HepG2 (cell line): ENCODE measurements around the gene RCOR3. TPM values are rescaled to one million over a fixed set of nuclear protein-coding genes. Genes with fewer than 3 reads are reported as not detected.

ENCODE experiments used
- ATAC-seq: fragments of 200-7000 bp; cut with Tn5 transposase; 3 replicates; pipeline ENCODE4 v1.9.1; 2020; ENCODE audit warnings: mild to moderate bottlenecking, moderate library complexity
- BruUV-seq: library from RNA; stranded (reverse); fragments of 400-500 nt; replicated peaks from 2 replicates; lab custom pipeline; 2021; lab: Mats Ljungman, UMichigan
- CTCF ChIA-PET: fragments of 300-600 bp; formaldehyde crosslinking; extraction: SDS; loops from one replicate; lab custom pipeline; 2021; ENCODE audit warnings: low total read pairs, inconsistent platforms, low intra/inter-chr PET ratio; lab: Yijun Ruan, JAX
- POLR2A ChIA-PET: fragments of 350-600 bp; sonication (Branson Sonifier 250); formaldehyde crosslinking; loops from one replicate; lab custom pipeline; 2020; ENCODE audit warnings: antibody characterized with exemption, inconsistent platforms; lab: Yijun Ruan, JAX
- DNase-seq: peaks from one replicate; pipeline ENCODE4 v3.0.0-alpha.2; 2015; ENCODE audit warnings: low spot score
- FAIRE-seq: peaks from 3 replicates; lab custom pipeline; 2011; peaks lifted over from hg19 to GRCh38; lab: Jason Lieb, UNC
- H2AFZ ChIP-seq: one replicate; pipeline ENCODE4 v1.6.1; 2011; ENCODE audit warnings: low read length, inconsistent platforms
- H3K27ac ChIP-seq: fragments of 300-600 bp; 3 replicates; pipeline ENCODE4 v1.8.0; 2011; ENCODE audit warnings: mixed run types, mild to moderate bottlenecking, mixed read lengths, low read length, inconsistent platforms; ENCODE audit not compliant: insufficient read depth; ENCODE audit errors: extremely low read length
- H3K27me3 ChIP-seq, 2 experiments: fragments of 200-600 bp in 1 of 2; 2 replicates in 1 of 2; 3 replicates in 1 of 2; pipeline versions ENCODE4 v1.6.0 to v1.8.0; 2011; ENCODE audit warnings: low read length in 2 of 2, mild to moderate bottlenecking in 2 of 2, moderate library complexity in 2 of 2, inconsistent platforms in 1 of 2; ENCODE audit not compliant: insufficient read depth in 2 of 2, control insufficient read depth in 1 of 2
- H3K36me3 ChIP-seq, 2 experiments: fragments of 200-600 bp in 1 of 2; replicated peaks in 1 of 2; 2 replicates in 1 of 2; 3 replicates in 1 of 2; pipeline versions ENCODE4 v1.5.1 to v1.8.0; 2011; ENCODE audit warnings: low read length in 2 of 2, inconsistent platforms in 1 of 2; ENCODE audit not compliant: insufficient read depth in 2 of 2, control insufficient read depth in 1 of 2
- H3K4me1 ChIP-seq: 2 replicates; pipeline ENCODE4 v1.5.1; 2012; ENCODE audit warnings: low read length, inconsistent platforms; ENCODE audit not compliant: insufficient read depth
- H3K4me2 ChIP-seq: 2 replicates; pipeline ENCODE4 v1.6.0; 2011; ENCODE audit warnings: low read depth, low read length, inconsistent platforms
- H3K4me3 ChIP-seq, 3 experiments: fragments of 200-600 bp in 1 of 3; sonication (generic), shearing (Covaris generic) in 1 of 3; replicated peaks in 1 of 3; 2 replicates each; pipeline ENCODE4 v1.5.1; 2011 to 2016; ENCODE audit warnings: low read length in 3 of 3, inconsistent platforms in 2 of 3, low read depth in 2 of 3, mild to moderate bottlenecking in 2 of 3, control low read depth in 1 of 3, mixed read lengths in 1 of 3; ENCODE audit not compliant: insufficient read depth in 1 of 3
- H3K79me2 ChIP-seq: one replicate; pipeline ENCODE4 v1.6.1; 2011; ENCODE audit warnings: low read length, inconsistent platforms; ENCODE audit not compliant: insufficient read depth
- H3K9ac ChIP-seq: 2 replicates; pipeline ENCODE4 v1.6.0; 2011; ENCODE audit warnings: mild to moderate bottlenecking, low read depth, low read length, inconsistent platforms; ENCODE audit not compliant: insufficient read depth
- H3K9me3 ChIP-seq: 2 replicates; pipeline ENCODE4 v1.5.1; 2012; ENCODE audit warnings: mild to moderate bottlenecking, low read length
- H4K20me1 ChIP-seq: 2 replicates; pipeline ENCODE4 v1.6.0; 2011; ENCODE audit warnings: inconsistent platforms, mild to moderate bottlenecking, low read length, moderate library complexity; ENCODE audit not compliant: insufficient read depth
- CHD2 ChIP-seq: IDR thresholded peaks from 2 replicates; pipeline ENCODE4 v1.6.1; 2011; ENCODE audit warnings: low read depth, low read length, improper control_type of control experiment
- POLR2A ChIP-seq, 2 experiments: IDR thresholded peaks; 2 replicates each; pipeline ENCODE4 v1.6.1; 2011; ENCODE audit warnings: low read depth in 2 of 2, low read length in 2 of 2, mild to moderate bottlenecking in 1 of 2, moderate library complexity in 1 of 2; ENCODE audit not compliant: insufficient read depth in 1 of 2
- TOPORS ChIP-seq: sonication (generic); formaldehyde crosslinking; IDR thresholded peaks from 2 replicates; pipeline ENCODE4 v1.8.0; 2023; ENCODE audit warnings: mild to moderate bottlenecking, missing genetic modification reagents
- WGBS: methylation state at CpG from one replicate; pipeline ENCODE4 v1.1.6; 2017; ENCODE audit warnings: low lambda C conversion rate; 5-methylcytosine and 5-hydroxymethylcytosine counted together
- in situ Hi-C: cut with HindIII; loops from 2 replicates; pipeline ENCODE4 v1.10.0; 2017; ENCODE audit warnings: low pct_unique_long_range_greater_than_20kb; ENCODE audit not compliant: extremely low pct_ligation_motif_present
- intact Hi-C: fragments of 100-400 bp; cut with micrococcal nuclease; formaldehyde crosslinking; loops from one replicate; pipeline ENCODE4 v1.10.0; 2022; ENCODE audit not compliant: unreplicated experiment
- polyA plus RNA-seq, 8 experiments: library from polyadenylated mRNA; depleted of rRNA in 3 of 8; stranded (reverse) in 7 of 8; unstranded in 1 of 8; fragments of >200 nt; fragmentation: Illumina TruSeq in 4 of 8; extraction: Trizol in 4 of 8; gene quantifications; 2 replicates each; pipeline versions ENCODE4 v1.2.1 to v1.2.3, GENCODE V29; 2011 to 2016; ENCODE audit warnings: low read depth in 4 of 8, missing spikeins in 1 of 8, mixed read lengths in 1 of 8; ENCODE audit not compliant: insufficient read depth in 1 of 8
- total RNA-seq, 5 experiments: library from RNA; depleted of rRNA; stranded (reverse); fragments of >200 nt; fragmentation: Illumina TruSeq; extraction: Trizol; gene quantifications; 2 replicates each; pipeline ENCODE4 v1.2.3, GENCODE V29; 2016; ENCODE audit warnings: low read depth in 1 of 5
- TF ChIP-seq, protein P1 (sequence below): sonication (generic); formaldehyde crosslinking; IDR thresholded peaks from 2 replicates; pipeline ENCODE4 v1.4.0; 2020; ENCODE audit warnings: low read depth, mild to moderate bottlenecking, missing genetic modification reagents
- TF ChIP-seq, protein P2 (sequence below): sonication (generic); formaldehyde crosslinking; IDR thresholded peaks from 2 replicates; pipeline ENCODE4 v1.4.0; 2020; ENCODE audit warnings: mild to moderate bottlenecking, missing genetic modification reagents

Gene RCOR3
- total and polyA plus RNA-seq, 2 of the 13 experiments (the other 11 are each of a cell fraction or from before 2014, with no cell fraction given), result 16.8 to 31.6 TPM

DNA sequence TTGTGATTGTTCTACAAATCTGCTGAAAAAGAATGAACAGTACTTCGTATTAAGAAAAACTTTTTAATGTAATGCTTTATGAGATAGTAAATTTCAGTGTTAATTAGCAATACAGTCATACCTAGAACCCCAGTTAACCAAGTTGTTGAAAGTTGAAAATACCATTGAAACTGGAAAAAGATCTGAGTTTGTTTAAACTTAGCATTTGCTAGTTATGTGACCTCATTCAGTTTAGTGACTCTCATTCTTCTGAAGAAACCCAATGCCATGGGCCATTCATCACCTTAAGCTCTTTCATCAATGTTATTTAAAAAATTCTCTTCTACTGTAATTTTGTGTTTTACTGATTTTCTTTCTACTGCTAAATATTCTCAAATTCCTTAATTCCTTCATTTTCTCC lies 20.2 kb downstream of the RCOR3 start:
- peaks cover 2 to 33% of the 10 kb centered on the region in 2 experiments; a peak in 4 of 5 replicates for H3K36me3 ChIP-seq

More for the DNA sequence above, 20.2 kb downstream of the RCOR3 start:
- TF ChIP-seq POLR2A (IDR thresholded peaks at IDR 0.05; ENCODE audit: insufficient read depth in 1 of 2, low read depth in 2 of 2, low read length in 2 of 2), result no peak
- no peak for TF ChIP-seq CHD2
- no peak for TF ChIP-seq TOPORS (CRISPR knock-in tag)
- TF ChIP-seq, protein P1, sequence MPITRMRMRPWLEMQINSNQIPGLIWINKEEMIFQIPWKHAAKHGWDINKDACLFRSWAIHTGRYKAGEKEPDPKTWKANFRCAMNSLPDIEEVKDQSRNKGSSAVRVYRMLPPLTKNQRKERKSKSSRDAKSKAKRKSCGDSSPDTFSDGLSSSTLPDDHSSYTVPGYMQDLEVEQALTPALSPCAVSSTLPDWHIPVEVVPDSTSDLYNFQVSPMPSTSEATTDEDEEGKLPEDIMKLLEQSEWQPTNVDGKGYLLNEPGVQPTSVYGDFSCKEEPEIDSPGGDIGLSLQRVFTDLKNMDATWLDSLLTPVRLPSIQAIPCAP (CRISPR knock-in tag), result no peak
- TF ChIP-seq, protein P2, sequence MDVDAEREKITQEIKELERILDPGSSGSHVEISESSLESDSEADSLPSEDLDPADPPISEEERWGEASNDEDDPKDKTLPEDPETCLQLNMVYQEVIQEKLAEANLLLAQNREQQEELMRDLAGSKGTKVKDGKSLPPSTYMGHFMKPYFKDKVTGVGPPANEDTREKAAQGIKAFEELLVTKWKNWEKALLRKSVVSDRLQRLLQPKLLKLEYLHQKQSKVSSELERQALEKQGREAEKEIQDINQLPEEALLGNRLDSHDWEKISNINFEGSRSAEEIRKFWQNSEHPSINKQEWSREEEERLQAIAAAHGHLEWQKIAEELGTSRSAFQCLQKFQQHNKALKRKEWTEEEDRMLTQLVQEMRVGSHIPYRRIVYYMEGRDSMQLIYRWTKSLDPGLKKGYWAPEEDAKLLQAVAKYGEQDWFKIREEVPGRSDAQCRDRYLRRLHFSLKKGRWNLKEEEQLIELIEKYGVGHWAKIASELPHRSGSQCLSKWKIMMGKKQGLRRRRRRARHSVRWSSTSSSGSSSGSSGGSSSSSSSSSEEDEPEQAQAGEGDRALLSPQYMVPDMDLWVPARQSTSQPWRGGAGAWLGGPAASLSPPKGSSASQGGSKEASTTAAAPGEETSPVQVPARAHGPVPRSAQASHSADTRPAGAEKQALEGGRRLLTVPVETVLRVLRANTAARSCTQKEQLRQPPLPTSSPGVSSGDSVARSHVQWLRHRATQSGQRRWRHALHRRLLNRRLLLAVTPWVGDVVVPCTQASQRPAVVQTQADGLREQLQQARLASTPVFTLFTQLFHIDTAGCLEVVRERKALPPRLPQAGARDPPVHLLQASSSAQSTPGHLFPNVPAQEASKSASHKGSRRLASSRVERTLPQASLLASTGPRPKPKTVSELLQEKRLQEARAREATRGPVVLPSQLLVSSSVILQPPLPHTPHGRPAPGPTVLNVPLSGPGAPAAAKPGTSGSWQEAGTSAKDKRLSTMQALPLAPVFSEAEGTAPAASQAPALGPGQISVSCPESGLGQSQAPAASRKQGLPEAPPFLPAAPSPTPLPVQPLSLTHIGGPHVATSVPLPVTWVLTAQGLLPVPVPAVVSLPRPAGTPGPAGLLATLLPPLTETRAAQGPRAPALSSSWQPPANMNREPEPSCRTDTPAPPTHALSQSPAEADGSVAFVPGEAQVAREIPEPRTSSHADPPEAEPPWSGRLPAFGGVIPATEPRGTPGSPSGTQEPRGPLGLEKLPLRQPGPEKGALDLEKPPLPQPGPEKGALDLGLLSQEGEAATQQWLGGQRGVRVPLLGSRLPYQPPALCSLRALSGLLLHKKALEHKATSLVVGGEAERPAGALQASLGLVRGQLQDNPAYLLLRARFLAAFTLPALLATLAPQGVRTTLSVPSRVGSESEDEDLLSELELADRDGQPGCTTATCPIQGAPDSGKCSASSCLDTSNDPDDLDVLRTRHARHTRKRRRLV, result no peak
- TF ChIP-seq, all 625 proteins: peak for 0
- ChIA-PET CTCF (no interaction called here), POLR2A (no interaction called here)
- no peaks in the 10 kb centered on the region for H3K9me3 ChIP-seq
- WGBS, result 39% methylated on average over 1 of the region's 1 CpG
- no peak overlapping the region for H2AFZ ChIP-seq
- BruUV-seq, result no TSS peak
- no peak overlapping the region for H3K4me3 ChIP-seq
- ATAC-seq (no peak), DNase-seq (no peak), FAIRE-seq (no peak)
- intact Hi-C loops (no loop called here), in situ Hi-C loops (no loop called here)
- no peaks in the 10 kb centered on the region for H3K79me2 ChIP-seq
- H4K20me1 ChIP-seq, result no peaks in the 10 kb centered on the region
- H3K4me1 ChIP-seq, result no peaks in the 10 kb centered on the region
- H3K27ac ChIP-seq, result no peak overlapping the region
- H3K27me3 ChIP-seq, result no peaks in the 10 kb centered on the region
- H3K9ac ChIP-seq, result no peak overlapping the region
- no peak overlapping the region for H3K4me2 ChIP-seq
